Melanocyte of skin (primary cell): ENCODE measurements around the gene SLC38A9. TPM values are rescaled to one million over a fixed set of nuclear protein-coding genes. Genes with fewer than 3 reads are reported as not detected.

Experiments used
- small RNA-seq, 2 donors: library from RNA; depleted of rRNA; stranded (forward); fragments of <200 nt; gene quantifications; one replicate each; pipeline ENCODE3, GENCODE V24; 2012
- total RNA-seq, 2 donors: library from RNA; depleted of rRNA; stranded (reverse); fragments of >200 nt; gene quantifications; 2 replicates each; pipeline ENCODE4 v1.2.3, GENCODE V29; 2012

Gene SLC38A9
- 10 to 100 TPM; 27.2 to 28.0 TPM for total RNA-seq

GRCh38 chr5:55712023-55712859, at the start of gene SLC38A9:
Gene SLC38A9 (minus strand): TSS chr5:55712324. CDS start chr5:55697958, 14,366 bp downstream.

GRCh38 chr5:55737793-55738192, 25.7 kb upstream of the SLC38A9 start, which contains the start of gene DDX4:
Gene DDX4 (plus strand): TSS chr5:55738061. CDS start chr5:55738964, 903 bp downstream.

Small RNAs within 50 kb of the gene (small RNA-seq; reads per million reads assigned to genes)
- 0 reads per million in 2 donors for gene AC016632.1

Other genes starting within 250 kb of the SLC38A9 start
- 10 to 100 TPM; 19.6 to 28.2 TPM for gene PLPP1, start 177.4 kb downstream of the SLC38A9 start, total RNA-seq
- gene DDX4, start 25.7 kb upstream of the SLC38A9 start, total RNA-seq = under 1 TPM in 1 of 2 donors, not detected in 1; under 0.01 TPM
- gene IL31RA, start 139.0 kb upstream of the SLC38A9 start, total RNA-seq = not detected